ENCODE results near the gene PTRHD1. TPM values are rescaled to one million over a fixed set of nuclear protein-coding genes. Genes with fewer than 3 reads are reported as not detected.
A peak's percentile ranks its signal among the peaks of the same experiment; 100 is the strongest.

The PTRHD1 gene
- total RNA-seq, 3 donors from 2014 or later (not counting 1 experiment from before 2014, with no cell fraction given): 12.7 to 22.9 (median 15.9) TPM

DNA sequence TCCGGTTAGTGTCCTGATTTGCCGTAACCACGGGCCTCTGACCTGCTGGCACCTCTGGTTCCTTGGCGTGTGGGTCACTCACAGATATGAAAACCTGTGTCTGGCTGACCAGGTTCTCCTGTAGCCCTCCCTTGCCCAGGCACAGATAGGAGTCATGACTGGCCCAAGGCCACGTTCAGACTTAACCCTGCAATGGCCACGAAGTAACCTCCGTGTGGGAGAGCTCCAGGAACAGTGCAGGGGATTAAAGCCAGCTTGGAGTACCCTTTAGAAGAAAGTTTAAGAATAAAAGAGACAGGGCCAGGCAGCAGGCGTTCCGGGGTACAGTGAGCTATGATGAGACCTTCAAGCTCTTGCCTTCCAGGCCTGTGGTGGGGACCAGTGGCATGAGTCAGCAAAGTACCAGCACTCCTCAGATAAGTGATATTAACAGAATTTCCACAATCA, 25.6 kb upstream of the PTRHD1 start:
- Histone ChIP-seq H3K36me3 (ENCODE audit: control insufficient read depth, insufficient read depth, low read length) (peaks cover 37% of the 10 kb centered on the region), H3K27me3 (ENCODE audit: control insufficient read depth, insufficient read depth, low read length) (no peaks in the 10 kb centered on the region), H3K9me3 (ENCODE audit: control insufficient read depth, insufficient read depth, low read length) (no peaks in the 10 kb centered on the region), H3K4me1 (ENCODE audit: control insufficient read depth, insufficient read depth, low read length) (no peaks in the 10 kb centered on the region), H3K27ac (ENCODE audit: low read length) (no peak overlapping the region), H3K4me3 (ENCODE audit: low read length) (no peak overlapping the region)
- ATAC-seq: no peak
- H3K27me3 Mint-ChIP-seq (ENCODE audit: low read depth in 2 of 2): no peaks in the 10 kb centered on the region
- 85% methylated on average over 9 of the region's 9 CpGs for WGBS (ENCODE audit: insufficient coverage)
- H3K27ac Mint-ChIP-seq: no peak overlapping the region
- H3K4me3 Mint-ChIP-seq: no peak overlapping the region
- intact Hi-C loops (cut with micrococcal nuclease): no loop called here
- peaks cover 7% of the 10 kb centered on the region for H3K36me3 Mint-ChIP-seq
- TF ChIP-seq, protein P1, sequence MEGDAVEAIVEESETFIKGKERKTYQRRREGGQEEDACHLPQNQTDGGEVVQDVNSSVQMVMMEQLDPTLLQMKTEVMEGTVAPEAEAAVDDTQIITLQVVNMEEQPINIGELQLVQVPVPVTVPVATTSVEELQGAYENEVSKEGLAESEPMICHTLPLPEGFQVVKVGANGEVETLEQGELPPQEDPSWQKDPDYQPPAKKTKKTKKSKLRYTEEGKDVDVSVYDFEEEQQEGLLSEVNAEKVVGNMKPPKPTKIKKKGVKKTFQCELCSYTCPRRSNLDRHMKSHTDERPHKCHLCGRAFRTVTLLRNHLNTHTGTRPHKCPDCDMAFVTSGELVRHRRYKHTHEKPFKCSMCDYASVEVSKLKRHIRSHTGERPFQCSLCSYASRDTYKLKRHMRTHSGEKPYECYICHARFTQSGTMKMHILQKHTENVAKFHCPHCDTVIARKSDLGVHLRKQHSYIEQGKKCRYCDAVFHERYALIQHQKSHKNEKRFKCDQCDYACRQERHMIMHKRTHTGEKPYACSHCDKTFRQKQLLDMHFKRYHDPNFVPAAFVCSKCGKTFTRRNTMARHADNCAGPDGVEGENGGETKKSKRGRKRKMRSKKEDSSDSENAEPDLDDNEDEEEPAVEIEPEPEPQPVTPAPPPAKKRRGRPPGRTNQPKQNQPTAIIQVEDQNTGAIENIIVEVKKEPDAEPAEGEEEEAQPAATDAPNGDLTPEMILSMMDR (IDR thresholded peaks at IDR 0.05): no peak
- DNase-seq: no peak
- H3K9me3 Mint-ChIP-seq: no peaks in the 10 kb centered on the region
- H3K4me1 Mint-ChIP-seq: peaks cover 20 to 22% of the 10 kb centered on the region in 2 donors

GRCh38 chr2:24816884-24817283, 23.7 kb upstream of the PTRHD1 start:
- no peak for DNase-seq
- no peak for ATAC-seq
- intact Hi-C loops (cut with micrococcal nuclease): no loop called here
- no peak overlapping the region for H3K4me3 ChIP-seq (ENCODE audit: low read length)
- peaks cover 7% of the 10 kb centered on the region for H3K36me3 Mint-ChIP-seq
- no peak overlapping the region for H3K27ac Mint-ChIP-seq
- H3K4me1 Mint-ChIP-seq: peaks cover 20 to 24% of the 10 kb centered on the region in 2 donors
- TF ChIP-seq, protein P1 (IDR thresholded peaks at IDR 0.05): no peak
- H3K27me3 ChIP-seq (ENCODE audit: control insufficient read depth, insufficient read depth, low read length): no peaks in the 10 kb centered on the region
- no peaks in the 10 kb centered on the region for H3K4me1 ChIP-seq (ENCODE audit: control insufficient read depth, insufficient read depth, low read length)
- H3K9me3 ChIP-seq (ENCODE audit: control insufficient read depth, insufficient read depth, low read length): no peaks in the 10 kb centered on the region
- H3K4me3 Mint-ChIP-seq: no peak overlapping the region
- H3K9me3 Mint-ChIP-seq: no peaks in the 10 kb centered on the region
- H3K27me3 Mint-ChIP-seq (ENCODE audit: low read depth in 2 of 2): no peaks in the 10 kb centered on the region
- H3K36me3 ChIP-seq (ENCODE audit: control insufficient read depth, insufficient read depth, low read length): peaks cover 37% of the 10 kb centered on the region
- H3K27ac ChIP-seq (ENCODE audit: low read length): no peak overlapping the region
- 94% methylated on average over 3 of the region's 4 CpGs for WGBS (ENCODE audit: insufficient coverage)

GRCh38 chr2:24816404-24816803, 23.2 kb upstream of the PTRHD1 start:
- Histone ChIP-seq H3K4me1 (ENCODE audit: control insufficient read depth, insufficient read depth, low read length) (no peaks in the 10 kb centered on the region), H3K4me3 (ENCODE audit: low read length) (no peak overlapping the region), H3K27ac (ENCODE audit: low read length) (no peak overlapping the region), H3K27me3 (ENCODE audit: control insufficient read depth, insufficient read depth, low read length) (no peaks in the 10 kb centered on the region), H3K36me3 (ENCODE audit: control insufficient read depth, insufficient read depth, low read length) (peaks cover 34% of the 10 kb centered on the region), H3K9me3 (ENCODE audit: control insufficient read depth, insufficient read depth, low read length) (no peaks in the 10 kb centered on the region)
- WGBS (ENCODE audit: insufficient coverage): 97% methylated on average over 6 of the region's 6 CpGs
- H3K4me3 Mint-ChIP-seq: no peak overlapping the region
- no peaks in the 10 kb centered on the region for H3K27me3 Mint-ChIP-seq (ENCODE audit: low read depth in 2 of 2)
- H3K36me3 Mint-ChIP-seq: peaks cover 7% of the 10 kb centered on the region
- TF ChIP-seq, protein P1 (IDR thresholded peaks at IDR 0.05): no peak
- ATAC-seq (no peak), DNase-seq (no peak)
- H3K9me3 Mint-ChIP-seq: no peaks in the 10 kb centered on the region
- peaks cover 20 to 24% of the 10 kb centered on the region in 2 donors for H3K4me1 Mint-ChIP-seq
- intact Hi-C loops (cut with micrococcal nuclease): no loop called here
- H3K27ac Mint-ChIP-seq: no peak overlapping the region

- Mint-ChIP-seq H3K9me3 (no peaks in the 10 kb centered on the region), H3K4me1 (peaks cover 20 to 24% of the 10 kb centered on the region in 2 donors), H3K36me3 (peaks cover 7% of the 10 kb centered on the region), H3K27ac (peak overlapping the region; percentile 8 to 51), H3K27me3 (ENCODE audit: low read depth in 2 of 2) (no peaks in the 10 kb centered on the region), H3K4me3 (no peak overlapping the region)
- Histone ChIP-seq H3K4me3 (ENCODE audit: low read length) (no peak overlapping the region), H3K4me1 (ENCODE audit: control insufficient read depth, insufficient read depth, low read length) (no peaks in the 10 kb centered on the region), H3K27me3 (ENCODE audit: control insufficient read depth, insufficient read depth, low read length) (no peaks in the 10 kb centered on the region), H3K36me3 (ENCODE audit: control insufficient read depth, insufficient read depth, low read length) (peaks cover 24% of the 10 kb centered on the region), H3K9me3 (ENCODE audit: control insufficient read depth, insufficient read depth, low read length) (no peaks in the 10 kb centered on the region), H3K27ac (ENCODE audit: low read length) (no peak overlapping the region)
- WGBS (ENCODE audit: insufficient coverage): 65% methylated on average over 2 of the region's 4 CpGs
- DNase-seq (no peak), ATAC-seq (no peak)
- intact Hi-C loops (cut with micrococcal nuclease): no loop called here
- TF ChIP-seq, protein P1 (IDR thresholded peaks at IDR 0.05): no peak
Observed at GRCh38 chr2:24815171-24815570, 22.0 kb upstream of the PTRHD1 start.
